ENCODE data around the gene UTS2B.

Gene UTS2B

GRCh38 chr3:191339316-191339917 lies 9.1 kb upstream of the UTS2B start:
- Histone ChIP-seq H3K27me3 (no peaks in the 10 kb centered on the region), H3K27ac (peak overlapping the region; percentile 9 to 70), H3K4me1 (peaks cover 0 to 100% (median 47%) of the 10 kb centered on the region in 4 donors), H3K36me3 (no peaks in the 10 kb centered on the region), H3K4me3 (no peak overlapping the region), H3K9me3 (no peaks in the 10 kb centered on the region)
- no peak for DNase-seq
- TF ChIP-seq, protein P1, sequence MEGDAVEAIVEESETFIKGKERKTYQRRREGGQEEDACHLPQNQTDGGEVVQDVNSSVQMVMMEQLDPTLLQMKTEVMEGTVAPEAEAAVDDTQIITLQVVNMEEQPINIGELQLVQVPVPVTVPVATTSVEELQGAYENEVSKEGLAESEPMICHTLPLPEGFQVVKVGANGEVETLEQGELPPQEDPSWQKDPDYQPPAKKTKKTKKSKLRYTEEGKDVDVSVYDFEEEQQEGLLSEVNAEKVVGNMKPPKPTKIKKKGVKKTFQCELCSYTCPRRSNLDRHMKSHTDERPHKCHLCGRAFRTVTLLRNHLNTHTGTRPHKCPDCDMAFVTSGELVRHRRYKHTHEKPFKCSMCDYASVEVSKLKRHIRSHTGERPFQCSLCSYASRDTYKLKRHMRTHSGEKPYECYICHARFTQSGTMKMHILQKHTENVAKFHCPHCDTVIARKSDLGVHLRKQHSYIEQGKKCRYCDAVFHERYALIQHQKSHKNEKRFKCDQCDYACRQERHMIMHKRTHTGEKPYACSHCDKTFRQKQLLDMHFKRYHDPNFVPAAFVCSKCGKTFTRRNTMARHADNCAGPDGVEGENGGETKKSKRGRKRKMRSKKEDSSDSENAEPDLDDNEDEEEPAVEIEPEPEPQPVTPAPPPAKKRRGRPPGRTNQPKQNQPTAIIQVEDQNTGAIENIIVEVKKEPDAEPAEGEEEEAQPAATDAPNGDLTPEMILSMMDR (IDR thresholded peaks at IDR 0.05), result no peak
- intact Hi-C loops (cut with DNase I; ENCODE audit: low total_unique reads), result no loop called here

GRCh38 chr3:191338177-191338488 lies 7.8 kb upstream of the UTS2B start:
- H3K27ac ChIP-seq, result peak overlapping the region; percentile 45 to 70
- peaks cover 0 to 98% (median 44%) of the 10 kb centered on the region in 4 donors for H3K4me1 ChIP-seq
- H3K4me3 ChIP-seq, result no peak overlapping the region
- no peaks in the 10 kb centered on the region for H3K9me3 ChIP-seq
- intact Hi-C loops (cut with DNase I; ENCODE audit: low total_unique reads), result no loop called here
- TF ChIP-seq, protein P1 (IDR thresholded peaks at IDR 0.05), result no peak
- DNase-seq, result no peak
- no peaks in the 10 kb centered on the region for H3K27me3 ChIP-seq
- H3K36me3 ChIP-seq, result no peaks in the 10 kb centered on the region

DNA sequence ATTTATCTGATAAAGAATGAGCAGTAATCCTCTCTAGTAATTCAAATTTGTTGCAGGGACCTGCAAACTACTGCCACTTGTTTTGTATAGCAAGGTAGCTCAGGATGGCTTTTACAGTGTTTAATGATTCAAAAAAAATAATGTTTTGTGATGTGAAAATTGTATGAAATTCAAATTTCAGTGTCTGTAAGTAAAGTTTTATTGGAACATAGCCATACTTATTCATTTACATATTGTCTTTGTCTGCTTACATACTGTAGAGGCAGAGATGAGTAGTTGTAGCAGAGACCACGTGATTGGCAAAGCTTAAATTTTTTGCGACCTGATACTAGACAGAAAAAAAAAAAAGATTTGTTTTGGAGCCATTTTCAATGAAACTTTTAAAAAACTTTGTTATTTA lies 6.5 kb upstream of the UTS2B start:
- TF ChIP-seq, protein P1 (IDR thresholded peaks at IDR 0.05), result no peak
- DNase-seq, result no peak
- H3K27ac ChIP-seq, result peak overlapping the region in 1 of 2 donors; percentile 70
- H3K27me3 ChIP-seq, result no peaks in the 10 kb centered on the region
- H3K9me3 ChIP-seq, result no peaks in the 10 kb centered on the region
- no peaks in the 10 kb centered on the region for H3K36me3 ChIP-seq
- intact Hi-C loops (cut with DNase I; ENCODE audit: low total_unique reads), result no loop called here
- H3K4me3 ChIP-seq, result no peak overlapping the region
- peaks cover 0 to 98% (median 41%) of the 10 kb centered on the region in 4 donors for H3K4me1 ChIP-seq

DNA sequence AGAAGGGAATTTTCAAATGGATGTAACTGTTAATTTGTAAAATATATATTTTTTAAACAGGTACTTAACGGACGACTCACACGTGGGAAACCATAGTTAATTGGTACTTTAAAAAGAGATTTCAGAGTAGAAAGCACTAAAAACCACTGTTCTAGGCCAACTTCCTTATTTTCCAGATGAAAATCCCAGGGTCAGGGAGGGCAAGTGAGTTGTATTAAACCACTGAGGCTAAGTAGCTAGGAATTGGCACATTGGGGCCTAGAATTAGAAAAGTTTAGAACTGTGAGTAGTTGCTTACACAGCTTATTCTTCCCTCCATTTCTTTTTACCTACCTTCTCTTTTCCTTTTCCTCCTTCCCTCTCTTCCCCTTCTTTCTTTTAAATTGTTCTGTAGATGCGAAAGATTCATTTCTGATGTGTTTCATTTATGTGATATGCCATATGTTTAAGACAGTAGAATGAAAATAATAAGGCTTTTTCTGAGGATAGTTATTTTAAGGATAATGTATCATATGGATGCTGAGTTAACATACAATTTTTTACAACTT lies 4.1 kb upstream of the UTS2B start:
- H3K4me3 ChIP-seq, result no peak overlapping the region

GRCh38 chr3:191333298-191333880 lies 3.1 kb upstream of the UTS2B start:
- TF ChIP-seq, protein P1 (IDR thresholded peaks at IDR 0.05), result no peak
- H3K27ac ChIP-seq, result peak overlapping the region in 1 of 2 donors; percentile 94
- no peak for DNase-seq
- intact Hi-C loops (cut with DNase I; ENCODE audit: low total_unique reads), result no loop called here
- H3K9me3 ChIP-seq, result no peaks in the 10 kb centered on the region
- H3K4me1 ChIP-seq, result peaks cover 0 to 80% (median 33%) of the 10 kb centered on the region in 4 donors
- H3K27me3 ChIP-seq, result no peaks in the 10 kb centered on the region
- H3K36me3 ChIP-seq, result no peaks in the 10 kb centered on the region
- no peak overlapping the region for H3K4me3 ChIP-seq

More for the DNA sequence above, 4.1 kb upstream of the UTS2B start:
- H3K27me3 ChIP-seq, result no peaks in the 10 kb centered on the region
- TF ChIP-seq, protein P1 (IDR thresholded peaks at IDR 0.05), result no peak
- H3K9me3 ChIP-seq, result no peaks in the 10 kb centered on the region
- peaks cover 0 to 85% (median 35%) of the 10 kb centered on the region in 4 donors for H3K4me1 ChIP-seq
- intact Hi-C loops (cut with DNase I; ENCODE audit: low total_unique reads), result no loop called here
- no peak for DNase-seq
- H3K27ac ChIP-seq, result peak overlapping the region in 1 of 2 donors; percentile 70
- no peaks in the 10 kb centered on the region for H3K36me3 ChIP-seq

All from tibial artery (tissue), 4 donors.